Measurements from ENCODE around the gene COL5A1. TPM values are rescaled to one million over a fixed set of nuclear protein-coding genes. Genes with fewer than 3 reads are reported as not detected.

The COL5A1 gene
- total RNA-seq, 6 experiments from 2014 or later = 196 to 308 (median 225) TPM

DNA sequence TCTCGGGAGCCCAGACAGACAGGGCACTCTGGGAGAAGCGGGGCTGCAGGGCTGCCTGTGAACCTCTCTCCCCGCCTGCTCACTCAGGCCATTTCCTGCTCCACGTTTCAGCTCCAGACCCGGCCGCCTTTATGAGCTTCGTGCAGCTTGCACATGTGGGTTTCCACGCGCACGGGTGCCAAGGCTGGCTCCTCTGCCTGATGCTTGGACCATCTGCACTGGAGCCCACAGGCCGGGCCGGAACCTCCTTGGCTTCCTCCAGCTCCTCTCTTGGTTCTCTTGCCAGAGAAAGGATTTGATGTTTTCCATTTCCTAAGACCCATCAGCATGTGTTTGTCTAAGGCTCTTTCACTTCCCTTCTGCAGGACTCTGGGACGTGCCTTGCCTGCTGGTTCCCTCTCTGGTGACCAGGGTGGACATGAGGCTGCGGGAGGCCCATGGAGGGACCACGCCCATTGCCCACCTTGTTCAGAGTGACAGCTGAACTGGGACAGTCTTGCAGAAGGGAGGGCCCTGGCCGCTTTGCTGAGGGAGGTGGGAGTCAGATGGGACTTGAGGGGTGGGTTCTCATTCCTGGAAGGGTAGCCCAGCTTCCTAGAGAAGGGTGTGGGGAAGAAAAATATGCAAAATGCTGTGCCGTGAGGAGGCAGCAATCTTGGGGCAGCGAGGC lies 23.3 kb upstream of the COL5A1 start:
- H3K27me3 Mint-ChIP-seq (ENCODE audit: insufficient read depth) = no peaks in the 10 kb centered on the region; the same call in none of the 2 replicates
- no peak overlapping the region for H3K27ac Mint-ChIP-seq
- H3K4me3 Mint-ChIP-seq = no peak overlapping the region
- TF ChIP-seq, protein P1, sequence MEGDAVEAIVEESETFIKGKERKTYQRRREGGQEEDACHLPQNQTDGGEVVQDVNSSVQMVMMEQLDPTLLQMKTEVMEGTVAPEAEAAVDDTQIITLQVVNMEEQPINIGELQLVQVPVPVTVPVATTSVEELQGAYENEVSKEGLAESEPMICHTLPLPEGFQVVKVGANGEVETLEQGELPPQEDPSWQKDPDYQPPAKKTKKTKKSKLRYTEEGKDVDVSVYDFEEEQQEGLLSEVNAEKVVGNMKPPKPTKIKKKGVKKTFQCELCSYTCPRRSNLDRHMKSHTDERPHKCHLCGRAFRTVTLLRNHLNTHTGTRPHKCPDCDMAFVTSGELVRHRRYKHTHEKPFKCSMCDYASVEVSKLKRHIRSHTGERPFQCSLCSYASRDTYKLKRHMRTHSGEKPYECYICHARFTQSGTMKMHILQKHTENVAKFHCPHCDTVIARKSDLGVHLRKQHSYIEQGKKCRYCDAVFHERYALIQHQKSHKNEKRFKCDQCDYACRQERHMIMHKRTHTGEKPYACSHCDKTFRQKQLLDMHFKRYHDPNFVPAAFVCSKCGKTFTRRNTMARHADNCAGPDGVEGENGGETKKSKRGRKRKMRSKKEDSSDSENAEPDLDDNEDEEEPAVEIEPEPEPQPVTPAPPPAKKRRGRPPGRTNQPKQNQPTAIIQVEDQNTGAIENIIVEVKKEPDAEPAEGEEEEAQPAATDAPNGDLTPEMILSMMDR (IDR thresholded peaks at IDR 0.05) = no peak
- peaks cover 21% of the 10 kb centered on the region for H3K9me3 Mint-ChIP-seq
- H3K36me3 Mint-ChIP-seq (ENCODE audit: low read depth) = peaks cover 15% of the 10 kb centered on the region
- no peak for DNase-seq
- H3K4me1 Mint-ChIP-seq (ENCODE audit: low read depth) = peaks cover 35% of the 10 kb centered on the region

DNA sequence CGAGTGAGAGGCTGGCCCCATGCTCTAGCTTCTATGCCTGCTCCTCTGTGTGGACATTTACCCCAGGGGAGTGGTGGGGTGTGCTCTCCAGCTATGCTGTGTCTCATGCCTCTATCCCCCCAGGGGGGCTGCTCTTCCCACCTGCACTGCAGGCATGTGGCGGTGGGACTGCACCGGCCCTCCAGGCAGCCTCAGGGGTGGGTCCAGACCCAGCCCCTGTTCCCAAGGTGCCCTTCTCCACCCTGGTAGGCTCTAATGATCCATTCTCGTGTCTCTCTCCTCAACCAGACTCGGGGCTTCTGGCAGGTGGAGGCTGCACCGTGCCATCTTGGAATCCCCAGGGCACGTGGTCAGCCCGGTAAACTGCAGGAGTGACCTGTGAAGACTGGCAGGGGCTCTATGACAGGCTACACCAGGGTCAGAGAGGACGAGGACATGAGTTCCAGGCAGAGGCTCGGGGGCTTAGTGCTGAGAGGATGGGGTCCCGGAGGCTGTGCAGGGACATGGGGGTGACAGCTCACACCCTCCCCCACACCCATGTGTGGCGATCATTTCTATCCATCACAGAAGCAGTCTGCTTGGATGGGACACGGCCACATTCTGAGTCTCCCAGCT lies 22.7 kb upstream of the COL5A1 start:
- no peak overlapping the region for H3K4me3 Mint-ChIP-seq
- DNase-seq = no peak
- no peak overlapping the region for H3K27ac Mint-ChIP-seq
- H3K4me1 Mint-ChIP-seq (ENCODE audit: low read depth) = peaks cover 41% of the 10 kb centered on the region
- TF ChIP-seq, protein P1 (IDR thresholded peaks at IDR 0.05) = no peak
- peaks cover 15% of the 10 kb centered on the region for H3K9me3 Mint-ChIP-seq
- no peaks in the 10 kb centered on the region; the same call in none of the 2 replicates for H3K27me3 Mint-ChIP-seq (ENCODE audit: insufficient read depth)
- peaks cover 9% of the 10 kb centered on the region for H3K36me3 Mint-ChIP-seq (ENCODE audit: low read depth)

DNA sequence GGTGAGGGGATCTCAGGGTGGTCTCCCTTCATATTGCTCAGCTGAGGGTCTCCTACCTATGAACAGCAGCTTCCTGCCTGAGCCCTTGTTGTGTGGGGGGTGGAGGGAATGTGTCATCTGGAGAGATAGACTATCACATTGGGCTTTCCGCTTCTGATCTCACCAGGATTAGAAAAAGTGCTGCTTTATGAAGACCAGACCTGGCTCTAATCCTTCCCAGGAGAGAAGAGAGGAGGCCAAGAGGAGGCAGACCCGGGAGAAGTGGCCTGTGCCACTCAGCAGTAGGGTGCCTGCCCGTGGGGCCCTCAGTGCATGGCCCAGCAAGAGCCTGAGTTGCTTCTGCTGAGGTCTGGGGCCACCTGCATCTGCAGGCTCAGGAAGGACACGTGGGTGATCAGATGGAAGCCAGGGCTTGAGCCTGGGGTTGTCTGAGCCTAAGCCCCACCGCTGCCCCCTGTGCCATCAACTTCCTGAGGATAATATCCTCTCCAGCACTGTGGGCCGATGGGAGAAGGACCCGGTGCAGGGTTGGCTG lies 22.1 kb upstream of the COL5A1 start:
- Mint-ChIP-seq H3K27ac (no peak overlapping the region), H3K4me3 (no peak overlapping the region), H3K9me3 (peaks cover 9% of the 10 kb centered on the region), H3K4me1 (ENCODE audit: low read depth) (peaks cover 47% of the 10 kb centered on the region), H3K36me3 (ENCODE audit: low read depth) (peaks cover 3% of the 10 kb centered on the region; the same call in 1 of the 2 replicates), H3K27me3 (ENCODE audit: insufficient read depth) (no peaks in the 10 kb centered on the region; the same call in none of the 2 replicates)
- no peak for DNase-seq
- TF ChIP-seq, protein P1 (IDR thresholded peaks at IDR 0.05) = no peak

DNA sequence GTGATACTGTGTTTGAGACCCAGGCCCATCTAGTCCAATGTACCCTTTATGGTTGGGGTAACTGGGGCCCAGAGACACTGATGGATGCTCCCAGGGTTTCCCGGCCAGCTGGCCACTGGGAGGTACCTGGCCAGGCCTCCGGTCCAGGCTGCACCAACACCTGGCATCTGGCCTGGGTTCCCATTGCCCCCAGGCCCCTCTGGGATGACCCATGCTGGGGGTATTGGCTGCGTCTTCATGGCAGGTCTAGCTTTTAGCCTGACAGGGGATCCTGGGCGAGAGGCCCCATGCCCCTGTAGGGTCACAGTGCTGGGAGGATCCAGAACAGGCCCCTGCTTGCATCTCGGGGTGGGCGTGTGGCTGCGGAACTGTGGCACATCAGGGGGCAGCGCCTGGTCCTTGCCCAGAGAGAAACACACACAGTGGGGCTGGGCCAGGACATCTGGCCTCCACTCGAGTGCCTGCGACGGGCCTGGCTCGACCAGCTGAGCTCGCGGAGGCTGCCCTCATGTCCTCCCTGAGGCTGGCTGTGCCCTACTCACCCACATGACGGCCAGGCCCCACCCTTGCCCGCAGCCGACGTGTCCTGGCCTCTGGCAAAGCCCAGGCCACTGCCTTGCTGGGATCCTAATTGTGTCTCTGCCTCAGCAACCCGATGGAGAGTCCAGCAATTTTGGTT lies 21.5 kb upstream of the COL5A1 start:
- H3K9me3 Mint-ChIP-seq = peaks cover 4% of the 10 kb centered on the region; the same call in 1 of the 2 replicates
- H3K27ac Mint-ChIP-seq = no peak overlapping the region
- H3K27me3 Mint-ChIP-seq (ENCODE audit: insufficient read depth) = no peaks in the 10 kb centered on the region; the same call in none of the 2 replicates
- no peak for DNase-seq
- no peaks in the 10 kb centered on the region for H3K36me3 Mint-ChIP-seq (ENCODE audit: low read depth)
- peaks cover 53% of the 10 kb centered on the region for H3K4me1 Mint-ChIP-seq (ENCODE audit: low read depth)
- no peak overlapping the region for H3K4me3 Mint-ChIP-seq
- TF ChIP-seq, protein P1 (IDR thresholded peaks at IDR 0.05) = no peak

DNA sequence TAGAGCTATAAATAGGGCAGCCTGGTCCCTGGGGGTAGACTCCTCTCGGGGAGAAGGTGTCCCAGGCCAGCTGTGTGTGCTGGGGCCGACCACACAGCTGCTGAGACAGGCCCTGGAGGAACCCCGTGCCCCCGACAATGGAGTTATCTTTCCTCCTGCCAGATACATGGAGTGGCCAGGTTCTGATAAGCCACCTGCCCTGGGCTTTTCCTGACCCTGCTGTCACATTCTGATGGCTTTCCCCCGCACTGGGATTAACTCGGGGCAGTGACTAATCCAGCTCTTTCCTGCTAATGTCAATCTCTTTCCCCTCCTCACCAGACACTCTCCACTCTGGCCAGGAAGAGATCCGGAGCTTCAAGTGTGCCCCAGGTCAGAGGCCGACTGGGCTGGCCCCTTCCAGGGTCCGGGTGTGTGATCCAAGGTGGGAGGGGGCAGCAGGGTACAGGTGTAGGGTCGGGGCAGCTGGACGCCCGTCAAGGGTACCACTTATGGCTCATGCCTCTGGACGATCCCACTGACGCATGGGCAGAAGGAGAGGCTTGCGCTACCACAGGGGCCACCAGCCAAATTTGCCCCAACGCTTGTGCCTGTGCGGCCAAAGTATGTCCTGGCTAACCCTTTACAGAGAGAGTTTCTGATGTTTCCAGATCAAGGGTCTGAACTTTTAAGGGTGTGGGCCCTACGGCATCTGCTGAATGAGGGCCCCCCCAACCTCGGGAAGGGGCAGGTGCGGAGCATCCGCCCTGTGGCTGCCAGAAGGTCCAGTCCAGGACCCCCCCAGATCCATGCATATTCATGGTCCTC lies 20.6 kb upstream of the COL5A1 start:
- TF ChIP-seq, protein P1 (IDR thresholded peaks at IDR 0.05) = no peak
- Mint-ChIP-seq H3K27me3 (ENCODE audit: insufficient read depth) (no peaks in the 10 kb centered on the region; the same call in none of the 2 replicates), H3K9me3 (no peaks in the 10 kb centered on the region), H3K36me3 (ENCODE audit: low read depth) (no peaks in the 10 kb centered on the region), H3K4me1 (ENCODE audit: low read depth) (peaks cover 61% of the 10 kb centered on the region), H3K4me3 (no peak overlapping the region), H3K27ac (no peak overlapping the region)
- DNase-seq = no peak
